AG08396 (cell line): ENCODE data around the gene KCNK7.
A peak's percentile ranks its signal among the peaks of the same experiment; 100 is the strongest.

Experiments used
- DNase-seq: peaks from one replicate; pipeline ENCODE4 v3.0.0; 2012; ENCODE audit warnings: low spot score, mixed read lengths

KCNK7 gene

DNA sequence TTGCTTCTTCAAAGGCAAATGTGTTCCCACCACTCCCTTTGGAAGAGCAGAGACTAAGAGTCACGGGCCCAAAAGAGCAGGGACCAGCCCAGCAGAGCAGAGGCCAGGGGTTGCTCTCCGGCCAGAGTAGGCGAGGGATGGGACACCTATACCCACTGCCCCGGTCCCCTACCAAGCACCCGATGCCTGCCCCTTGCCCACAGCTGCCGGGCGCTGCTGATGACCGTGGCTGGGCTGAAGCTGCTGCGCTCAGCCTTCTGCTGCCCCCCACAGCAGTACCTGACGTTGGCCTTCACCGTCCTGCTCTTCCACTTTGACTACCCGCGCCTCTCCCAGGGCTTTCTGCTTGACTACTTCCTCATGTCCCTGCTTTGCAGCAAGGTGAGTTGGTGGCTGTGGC, 31.6 kb upstream of the KCNK7 start:
- DNase-seq, result no peak

DNA sequence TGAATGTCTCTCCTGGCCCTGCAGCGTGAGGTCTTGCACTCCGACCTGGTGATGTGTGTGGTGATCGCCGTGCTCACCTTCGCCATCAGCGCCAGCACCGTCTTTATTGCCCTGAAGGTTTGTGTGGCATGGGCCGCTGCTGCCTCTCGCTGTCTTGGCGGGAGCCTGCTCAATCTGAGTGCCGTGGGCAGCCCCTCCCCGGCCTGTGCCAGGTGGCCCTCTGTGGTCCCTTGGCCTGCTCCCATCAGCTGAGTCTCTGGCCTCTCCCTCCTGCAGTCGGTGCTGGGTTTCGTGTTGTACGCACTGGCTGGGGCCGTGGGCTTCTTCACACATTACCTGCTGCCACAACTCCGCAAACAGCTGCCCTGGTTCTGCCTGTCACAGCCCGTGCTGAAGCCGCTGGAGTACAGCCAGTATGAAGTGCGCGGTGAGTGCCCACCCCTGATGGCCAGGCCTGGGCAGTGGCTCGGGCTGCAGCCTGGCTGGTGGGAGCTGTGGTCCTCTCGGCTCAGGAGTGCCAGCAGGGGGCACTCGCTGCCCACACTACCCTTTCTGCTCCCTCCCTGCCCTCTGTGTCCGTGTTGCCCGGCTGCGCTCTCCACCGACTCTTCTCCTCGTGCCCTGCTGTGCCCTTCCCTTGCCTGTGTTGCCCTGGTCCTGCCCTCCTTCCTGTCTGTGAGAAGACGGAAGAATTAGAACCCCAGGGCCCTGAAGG, 30.2 kb upstream of the KCNK7 start:
- peak; percentile 70 for DNase-seq

DNA sequence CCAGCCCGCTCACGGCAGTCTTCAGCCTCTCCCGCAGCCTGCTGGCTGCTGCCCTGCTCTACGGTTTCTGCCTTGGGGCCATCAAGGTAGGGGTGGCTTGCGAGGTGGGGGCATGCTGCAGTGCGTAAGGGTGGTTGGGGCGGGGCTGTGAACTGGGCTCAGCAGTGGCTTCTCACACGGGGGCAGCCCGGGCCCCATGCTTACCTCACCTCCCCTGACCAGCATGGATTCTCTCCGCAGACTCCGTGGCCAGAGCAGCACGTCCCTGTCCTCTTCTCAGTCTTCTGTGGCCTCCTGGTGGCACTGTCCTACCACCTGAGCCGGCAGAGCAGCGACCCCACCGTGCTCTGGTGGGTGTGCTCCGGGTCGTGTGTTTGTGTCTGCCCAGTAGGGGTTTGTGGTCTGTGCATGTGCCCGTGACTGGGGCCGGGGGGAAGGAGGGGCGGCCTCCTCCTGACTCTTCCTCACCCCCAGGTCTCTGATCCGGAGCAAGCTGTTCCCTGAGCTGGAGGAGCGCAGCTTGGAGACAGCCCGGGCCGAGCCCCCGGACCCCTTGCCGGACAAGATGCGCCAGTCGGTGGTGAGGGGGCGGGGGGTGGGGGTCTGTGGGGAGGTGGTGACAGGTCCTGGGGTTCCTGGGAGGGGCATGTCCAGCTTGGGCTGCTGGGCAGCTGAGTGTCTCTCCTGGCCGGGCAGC, 29.5 kb upstream of the KCNK7 start:
- no peak for DNase-seq

DNA sequence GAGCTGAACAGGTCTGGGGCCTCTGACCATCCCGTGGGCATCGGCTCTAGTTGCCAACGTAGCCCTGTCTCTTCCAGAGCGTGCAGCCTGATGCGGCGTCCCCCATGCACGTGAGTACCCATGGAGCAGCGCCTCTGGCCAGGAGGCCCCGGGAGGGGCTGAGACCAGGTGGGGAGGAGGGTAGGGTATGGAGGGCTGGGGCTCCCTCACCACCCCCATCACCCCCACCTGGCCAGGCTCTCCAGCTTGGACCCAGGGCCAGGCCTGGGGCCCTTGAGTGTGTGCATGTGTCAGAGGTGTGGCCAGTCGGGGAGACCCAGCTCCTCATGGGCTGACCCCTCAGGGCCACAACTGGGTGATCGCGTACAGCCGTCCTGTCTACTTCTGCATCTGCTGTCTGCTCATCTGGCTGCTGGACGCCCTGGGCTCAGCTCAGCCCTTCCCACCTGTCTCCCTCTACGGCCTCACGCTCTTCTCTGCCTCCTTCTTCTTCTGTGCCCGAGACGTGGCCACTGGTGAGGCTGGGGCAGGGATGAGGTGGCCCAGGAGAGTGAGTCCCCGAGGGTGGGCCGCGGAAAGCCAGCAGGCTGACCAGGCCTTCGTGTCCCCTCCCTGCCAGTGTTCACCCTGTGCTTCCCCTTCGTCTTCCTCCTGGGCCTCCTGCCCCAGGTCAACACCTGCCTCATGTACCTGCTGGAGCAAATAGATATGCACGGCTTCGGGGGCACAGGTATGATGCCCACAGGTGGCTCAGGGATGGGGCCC, 28.4 kb upstream of the KCNK7 start:
- no peak for DNase-seq

DNA sequence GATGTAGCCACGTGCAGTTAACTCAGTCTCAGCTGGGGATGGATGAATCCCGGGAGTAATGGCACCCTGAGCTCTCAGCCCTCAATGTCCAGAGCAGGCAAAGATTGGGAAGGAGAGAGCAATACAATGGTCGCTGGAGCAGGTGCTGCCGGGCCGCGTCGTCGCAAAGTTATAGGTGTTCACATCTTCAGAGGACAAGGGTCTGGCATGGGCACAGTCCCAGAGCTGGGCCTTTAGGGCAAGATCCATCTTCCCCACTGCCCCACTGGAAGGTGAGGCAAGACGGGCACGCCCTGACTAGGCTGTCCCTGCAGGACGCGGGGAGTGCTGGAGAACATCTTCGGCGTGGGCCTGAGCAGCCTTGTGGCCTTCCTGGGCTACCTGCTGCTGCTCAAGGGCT, 27.6 kb upstream of the KCNK7 start:
- DNase-seq, result no peak

DNA sequence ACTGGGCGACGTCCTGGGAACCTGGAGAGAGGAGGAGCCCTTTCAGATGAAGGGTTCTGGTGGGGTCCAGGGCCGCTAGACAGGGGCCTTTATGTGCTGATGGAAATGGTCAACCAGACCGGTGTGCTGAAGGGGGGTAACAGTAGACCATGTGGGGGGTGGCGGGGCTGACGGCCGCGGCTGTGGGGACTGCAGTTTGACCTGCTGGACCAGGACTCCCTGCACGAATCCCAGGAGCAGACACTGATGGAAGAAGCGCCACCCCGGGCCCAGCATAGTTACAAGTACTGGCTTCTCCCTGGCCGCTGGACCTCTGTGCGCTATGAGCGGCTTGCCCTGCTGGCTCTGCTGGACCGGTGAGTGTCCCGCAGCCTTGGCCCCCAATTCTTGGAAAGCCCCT, 26.4 kb upstream of the KCNK7 start:
- DNase-seq, result no peak

DNA sequence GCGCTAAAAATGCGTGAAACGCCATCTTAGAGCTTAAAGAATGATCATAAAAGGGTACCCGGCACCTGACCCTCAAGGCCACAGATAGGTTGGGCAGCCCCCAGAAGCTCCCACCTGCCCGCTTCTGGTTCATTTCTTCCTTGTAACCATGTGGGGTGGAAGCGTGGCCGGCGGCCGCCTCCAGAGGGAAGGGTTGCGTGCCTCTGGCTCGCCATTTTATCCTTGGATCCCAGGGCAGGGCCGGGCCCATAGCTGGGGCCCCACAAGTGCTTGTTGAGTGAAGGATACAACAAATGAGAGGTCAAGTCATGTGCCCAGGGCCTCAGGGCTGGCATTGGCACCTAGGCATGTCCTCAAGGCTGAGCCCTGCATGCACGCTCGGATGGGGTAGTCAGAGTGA, 25.9 kb upstream of the KCNK7 start:
- no peak for DNase-seq

DNA sequence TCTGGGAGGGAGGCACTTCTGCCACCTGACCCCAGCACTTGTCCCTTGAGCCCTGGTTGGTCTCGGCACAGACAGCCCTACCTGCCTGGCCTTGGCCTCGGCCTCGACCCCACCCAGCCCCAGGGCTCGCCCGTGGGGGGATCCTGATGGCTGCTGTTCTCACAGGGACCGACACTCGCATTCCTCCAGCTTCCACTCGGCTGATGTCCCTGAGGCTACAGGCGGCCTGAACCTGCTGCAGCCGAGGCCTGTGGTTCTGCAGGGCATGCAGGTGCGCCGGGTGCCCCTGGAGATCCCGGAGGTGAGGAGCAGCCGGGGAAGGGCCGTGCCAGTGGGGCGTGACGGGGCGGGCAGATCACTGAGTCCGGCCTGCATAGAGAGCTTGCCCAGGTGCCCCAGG, 25.1 kb upstream of the KCNK7 start:
- no peak for DNase-seq

DNA sequence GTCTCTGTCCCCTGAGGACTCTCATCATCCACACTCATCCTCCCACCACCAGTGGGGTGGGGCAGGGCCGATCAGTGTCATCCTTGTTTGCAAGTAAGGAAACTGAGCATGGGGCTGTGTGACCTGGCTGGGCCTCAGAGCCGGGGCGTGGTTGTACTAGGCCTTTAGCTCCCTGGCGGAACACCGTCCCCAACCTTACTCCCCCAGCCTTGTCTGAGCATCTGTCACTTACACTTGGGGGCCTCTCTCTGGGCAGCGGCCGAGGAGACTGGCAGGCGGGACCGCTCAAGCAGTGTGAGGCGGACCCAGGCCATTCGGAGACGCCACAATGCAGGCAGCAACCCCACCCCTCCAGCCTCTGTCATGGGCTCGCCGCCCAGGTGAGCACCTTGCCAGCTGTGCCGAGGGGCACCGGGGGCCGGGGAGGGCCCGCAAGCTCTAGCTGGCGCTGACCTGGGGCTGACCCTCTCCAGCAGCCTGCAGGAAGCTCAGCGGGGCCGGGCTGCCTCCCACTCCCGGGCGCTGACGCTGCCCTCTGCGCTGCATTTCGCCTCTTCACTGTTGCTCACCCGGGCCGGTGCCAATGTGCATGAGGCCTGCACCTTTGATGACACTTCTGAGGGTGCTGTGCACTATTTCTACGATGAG, 23.8 kb upstream of the KCNK7 start:
- no peak for DNase-seq

DNA sequence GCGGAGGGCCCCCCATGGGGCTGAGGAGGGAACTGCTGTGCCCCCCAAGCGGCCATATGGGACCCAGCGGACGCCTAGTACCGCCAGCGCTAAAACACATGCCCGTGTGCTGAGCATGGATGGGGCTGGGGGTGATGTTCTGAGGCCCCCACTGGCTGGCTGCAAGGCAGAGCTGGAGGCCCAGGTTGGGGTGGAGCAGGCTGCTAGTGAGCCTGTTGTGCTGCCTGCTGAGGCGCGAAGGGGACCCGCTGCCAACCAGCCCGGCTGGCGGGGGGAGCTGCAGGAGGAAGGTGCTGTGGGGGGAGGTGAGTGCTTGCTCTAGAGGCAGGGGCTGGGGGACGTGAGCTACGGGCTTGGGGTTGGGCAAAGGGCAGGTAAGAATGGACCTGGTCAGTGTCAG, 23.2 kb upstream of the KCNK7 start:
- DNase-seq, result no peak

DNA sequence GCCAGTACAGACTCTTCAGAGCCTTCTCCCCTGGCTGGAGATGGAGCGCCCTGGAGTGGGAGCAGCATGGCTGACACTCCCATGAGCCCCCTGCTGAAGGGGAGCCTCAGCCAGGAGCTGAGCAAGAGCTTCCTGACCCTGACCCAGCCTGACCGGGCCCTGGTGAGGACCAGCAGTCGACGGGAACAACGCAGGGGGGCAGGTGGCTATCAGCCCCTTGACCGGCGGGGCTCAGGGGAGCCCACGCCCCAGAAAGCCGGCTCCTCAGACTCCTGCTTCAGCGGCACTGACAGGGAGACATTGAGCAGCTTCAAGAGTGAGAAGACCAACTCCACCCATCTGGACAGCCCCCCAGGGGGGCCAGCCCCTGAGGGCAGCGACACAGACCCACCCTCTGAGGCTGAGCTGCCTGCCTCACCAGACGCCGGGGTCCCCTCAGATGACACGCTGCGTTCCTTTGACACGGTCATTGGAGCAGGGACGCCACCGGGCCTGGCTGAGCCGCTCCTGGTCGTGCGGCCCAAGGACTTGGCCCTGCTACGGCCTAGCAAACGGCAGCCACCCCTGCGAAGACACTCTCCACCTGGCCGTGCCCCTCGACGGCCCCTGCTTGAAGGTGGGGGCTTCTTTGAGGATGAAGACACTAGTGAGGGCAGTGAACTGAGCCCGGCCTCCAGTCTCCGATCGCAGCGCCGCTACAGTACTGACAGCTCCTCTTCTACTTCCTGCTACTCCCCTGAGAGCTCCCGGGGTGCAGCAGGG, 22.6 kb upstream of the KCNK7 start:
- DNase-seq, result no peak

DNA sequence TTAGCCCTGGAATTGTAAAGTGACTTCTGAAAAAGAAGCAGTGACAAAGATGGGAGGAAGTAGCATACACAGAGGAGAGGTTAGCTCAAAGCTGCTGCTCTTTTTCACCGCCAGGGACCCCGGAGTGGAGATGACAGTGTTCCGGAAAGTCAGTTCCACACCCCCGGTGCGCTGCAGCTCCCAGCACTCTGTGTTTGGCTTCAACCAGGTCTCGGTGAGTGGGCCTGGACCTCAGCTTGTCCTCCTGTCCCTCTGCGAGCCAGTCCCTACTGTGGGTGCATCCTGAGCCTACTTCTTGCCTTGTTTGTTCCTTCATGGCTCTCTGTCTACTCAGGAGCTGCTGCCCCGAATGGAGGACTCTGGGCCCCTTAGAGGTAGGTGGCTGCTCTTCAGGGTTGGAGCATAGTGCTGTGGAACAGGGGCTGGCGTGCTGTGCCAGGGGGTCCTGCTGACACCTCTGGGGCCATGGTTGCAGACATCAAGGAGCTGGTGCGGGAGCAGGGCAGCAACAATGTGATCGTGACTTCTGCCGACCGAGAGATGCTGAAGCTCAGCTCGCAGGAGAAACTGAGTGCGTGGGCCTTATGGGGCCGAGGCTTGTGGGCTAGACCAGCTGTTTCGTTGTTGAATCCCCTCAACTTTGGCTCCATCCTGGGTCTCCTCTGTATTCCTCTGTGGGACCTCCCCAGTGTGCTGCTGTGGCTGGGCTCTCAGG, 21.7 kb upstream of the KCNK7 start:
- DNase-seq, result no peak

DNA sequence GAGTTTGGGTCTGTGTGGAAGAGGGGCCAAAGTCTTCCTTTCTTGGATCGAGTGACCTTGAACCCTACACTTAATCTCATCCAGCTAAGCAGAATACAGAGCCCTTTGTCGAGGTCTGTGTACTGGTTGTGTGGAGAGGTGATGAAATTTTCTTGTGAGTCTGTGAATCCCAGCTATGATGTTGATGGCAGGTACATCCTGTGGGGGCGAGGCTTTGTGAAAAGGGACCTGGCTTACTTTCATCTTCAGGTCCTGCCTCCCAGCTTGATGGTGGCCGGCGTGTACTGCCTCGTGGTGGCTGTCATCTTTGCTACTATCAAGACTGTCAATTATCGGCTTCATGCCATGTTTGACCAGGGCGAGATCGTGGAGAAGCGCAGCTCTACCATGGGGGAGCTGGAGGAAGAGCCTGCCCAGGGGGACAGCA, 21.0 kb upstream of the KCNK7 start:
- no peak for DNase-seq

DNA sequence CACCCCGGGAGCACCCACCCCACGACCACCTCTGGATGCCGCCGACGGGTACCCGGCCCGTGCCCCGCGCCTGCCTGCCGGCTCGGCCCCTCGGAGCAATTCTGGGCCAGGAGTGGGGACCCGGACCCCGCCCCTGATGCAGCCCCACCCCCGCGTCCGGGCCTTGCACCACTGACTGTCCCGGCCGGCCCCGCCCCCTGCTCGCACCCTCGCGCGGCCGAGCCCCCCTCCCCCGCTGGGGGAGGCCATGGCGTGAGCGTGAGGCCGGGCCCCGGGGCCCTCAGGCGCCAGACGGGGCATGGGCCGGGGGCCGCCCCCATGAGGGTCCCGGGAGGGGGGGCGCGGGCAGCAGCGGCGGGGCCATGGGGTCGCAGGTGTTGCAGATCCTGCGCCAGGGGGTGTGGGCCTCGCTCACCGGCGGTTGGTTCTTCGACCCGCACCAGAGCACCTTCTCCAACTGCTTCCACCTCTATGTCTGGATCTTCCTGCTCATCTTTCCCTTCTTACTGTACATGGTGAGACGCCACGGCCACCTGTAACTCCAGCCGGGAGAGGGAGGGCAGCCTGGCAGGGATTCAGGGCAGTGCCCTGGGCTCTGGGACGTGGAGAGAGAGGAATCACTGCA, 20.5 kb upstream of the KCNK7 start:
- peak; percentile 85 for DNase-seq

DNA sequence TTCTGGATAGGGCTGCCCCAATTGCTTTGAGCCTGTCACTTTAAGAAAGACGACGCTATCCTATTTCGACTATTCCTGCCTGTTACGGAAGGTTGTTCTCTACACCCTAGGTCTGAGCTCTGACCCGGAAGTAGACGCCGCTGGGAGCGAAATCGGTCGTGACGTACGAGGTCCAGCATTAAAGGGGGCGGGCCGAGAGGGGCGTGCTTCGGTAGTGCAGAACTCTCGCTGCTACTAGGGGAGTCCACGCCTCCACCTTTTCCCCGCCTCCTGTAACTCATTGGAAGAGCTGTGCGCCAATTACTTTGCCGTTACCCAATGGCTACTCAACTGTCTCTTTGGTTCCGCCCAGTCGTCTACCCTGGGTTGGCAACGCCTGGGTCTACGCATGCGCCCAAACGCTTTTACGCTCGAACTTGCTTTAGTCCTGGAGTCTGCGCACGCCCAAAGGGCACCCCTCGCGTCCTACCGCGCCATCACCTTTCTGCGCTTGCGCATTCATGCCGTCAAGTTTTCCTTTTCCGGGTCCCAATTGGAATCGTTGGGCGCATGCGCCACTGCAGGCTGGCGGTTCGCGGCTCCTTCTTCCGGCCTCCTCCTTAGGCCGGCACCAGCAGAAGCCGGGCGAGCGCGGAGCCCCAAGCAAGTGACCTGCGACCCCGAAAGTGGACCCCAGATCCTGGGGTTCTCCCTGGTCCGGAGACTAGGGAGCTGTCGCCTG, 19.8 kb upstream of the KCNK7 start, which contains the start of gene PCNX3:
Gene PCNX3 (plus strand): TSS at position 548 of the 721 bp plus-strand sequence. CDS start 536 bp downstream, outside the sequence.
- peak; percentile 100 for DNase-seq

DNA sequence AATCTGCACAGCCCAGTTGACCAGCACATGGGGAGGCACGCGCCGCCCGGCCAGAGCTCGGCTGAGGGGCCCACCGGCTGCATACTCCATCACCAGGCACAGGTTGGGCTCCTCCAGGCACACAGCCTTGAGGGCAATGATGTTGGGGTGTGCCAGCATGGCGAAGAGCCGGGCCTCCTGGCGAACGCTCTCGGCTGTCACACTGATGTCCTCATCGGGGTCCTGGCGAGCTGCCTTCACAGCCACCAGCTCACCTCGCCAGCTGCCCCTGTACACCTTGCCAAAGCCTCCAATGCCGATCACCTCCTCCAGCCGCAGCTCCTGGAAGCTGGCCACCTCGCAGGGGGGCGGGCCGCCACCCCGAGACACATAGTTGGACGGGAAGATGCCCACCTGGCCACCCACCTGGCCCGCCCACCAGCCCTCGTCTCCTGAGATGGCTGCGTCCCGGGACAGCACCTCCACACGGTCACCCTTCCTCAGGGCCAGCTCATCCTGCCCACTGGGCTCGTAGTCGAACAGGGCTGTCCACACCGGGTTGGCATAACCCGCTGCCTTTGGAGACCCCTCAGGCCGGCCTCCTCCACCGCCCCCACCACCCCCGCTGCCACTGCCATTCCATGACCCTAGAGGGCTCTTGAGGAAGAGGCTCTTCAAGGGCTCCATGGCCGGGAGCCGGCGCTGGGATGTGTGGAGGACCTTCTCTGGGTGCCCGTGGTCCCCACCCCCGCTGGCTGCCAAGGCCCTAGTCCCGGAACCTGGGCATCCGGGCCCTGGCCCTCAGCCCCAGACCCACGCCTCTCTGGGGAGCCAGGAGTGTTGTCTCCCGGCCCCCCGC, 17.7 kb upstream of the KCNK7 start:
- DNase-seq, result peak; percentile 50

DNA sequence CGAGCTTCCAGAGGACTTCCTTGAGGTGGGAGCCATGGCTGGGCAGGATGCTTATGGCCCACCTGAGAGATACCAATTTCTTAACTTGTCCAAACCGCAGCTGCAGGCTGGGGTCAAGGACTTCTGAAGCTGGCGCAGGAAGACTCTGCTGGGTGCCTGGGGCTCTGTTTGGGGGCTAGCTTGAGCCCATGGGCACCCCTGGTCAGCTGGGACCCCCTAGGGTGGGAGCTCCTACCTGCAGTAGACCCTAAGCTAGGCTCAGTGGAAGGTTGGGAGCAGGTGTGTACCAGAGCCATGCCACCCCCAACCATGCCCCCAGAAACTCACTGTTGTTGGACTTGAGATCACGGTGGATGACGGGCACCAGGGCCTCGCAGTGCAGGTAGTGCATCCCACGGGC, 17.1 kb upstream of the KCNK7 start:
- DNase-seq, result no peak

DNA sequence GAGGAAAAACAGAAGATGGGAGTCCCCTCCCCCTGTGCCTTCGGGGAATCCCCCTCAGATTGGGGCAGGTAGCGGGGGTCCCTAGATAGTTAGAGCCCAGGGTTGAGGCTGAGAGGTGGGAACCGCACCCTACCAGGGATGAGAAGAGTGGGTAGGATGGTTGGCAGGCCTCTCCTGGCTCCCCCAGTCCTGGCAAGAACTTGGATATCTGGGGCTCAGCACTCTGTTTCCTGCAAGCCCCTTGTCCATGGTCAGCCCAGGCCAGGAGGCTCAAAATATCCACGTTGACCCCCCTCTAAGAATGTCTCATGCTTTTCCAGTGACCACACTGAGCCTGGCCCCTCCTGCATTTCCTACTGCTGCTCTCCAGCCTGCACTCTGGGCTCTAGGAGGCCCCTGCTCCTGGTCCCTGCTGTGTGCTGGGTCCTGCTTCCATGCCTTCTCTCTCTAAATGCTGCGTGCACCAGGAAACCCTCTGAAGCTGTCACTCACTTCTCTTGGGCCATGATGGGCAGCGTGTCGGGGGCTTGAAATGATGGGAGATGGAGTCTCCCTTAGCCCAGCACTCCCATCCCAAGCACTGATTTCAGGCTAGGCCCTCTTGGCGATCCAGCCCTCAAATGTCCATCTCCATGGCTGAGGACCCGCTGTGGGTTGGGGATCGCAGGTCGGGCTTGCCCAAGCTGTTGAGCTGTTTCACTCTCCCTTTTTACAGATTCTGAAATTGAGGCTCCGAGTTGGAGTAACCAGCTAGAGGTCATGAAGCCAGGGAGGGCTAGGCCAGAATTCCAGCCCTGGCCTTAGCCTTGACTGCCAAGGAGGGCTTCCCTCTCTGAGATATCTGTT, 16.4 kb upstream of the KCNK7 start:
- no peak for DNase-seq
